Measurements from ENCODE around the gene PIGN.

Gene PIGN, protein sequence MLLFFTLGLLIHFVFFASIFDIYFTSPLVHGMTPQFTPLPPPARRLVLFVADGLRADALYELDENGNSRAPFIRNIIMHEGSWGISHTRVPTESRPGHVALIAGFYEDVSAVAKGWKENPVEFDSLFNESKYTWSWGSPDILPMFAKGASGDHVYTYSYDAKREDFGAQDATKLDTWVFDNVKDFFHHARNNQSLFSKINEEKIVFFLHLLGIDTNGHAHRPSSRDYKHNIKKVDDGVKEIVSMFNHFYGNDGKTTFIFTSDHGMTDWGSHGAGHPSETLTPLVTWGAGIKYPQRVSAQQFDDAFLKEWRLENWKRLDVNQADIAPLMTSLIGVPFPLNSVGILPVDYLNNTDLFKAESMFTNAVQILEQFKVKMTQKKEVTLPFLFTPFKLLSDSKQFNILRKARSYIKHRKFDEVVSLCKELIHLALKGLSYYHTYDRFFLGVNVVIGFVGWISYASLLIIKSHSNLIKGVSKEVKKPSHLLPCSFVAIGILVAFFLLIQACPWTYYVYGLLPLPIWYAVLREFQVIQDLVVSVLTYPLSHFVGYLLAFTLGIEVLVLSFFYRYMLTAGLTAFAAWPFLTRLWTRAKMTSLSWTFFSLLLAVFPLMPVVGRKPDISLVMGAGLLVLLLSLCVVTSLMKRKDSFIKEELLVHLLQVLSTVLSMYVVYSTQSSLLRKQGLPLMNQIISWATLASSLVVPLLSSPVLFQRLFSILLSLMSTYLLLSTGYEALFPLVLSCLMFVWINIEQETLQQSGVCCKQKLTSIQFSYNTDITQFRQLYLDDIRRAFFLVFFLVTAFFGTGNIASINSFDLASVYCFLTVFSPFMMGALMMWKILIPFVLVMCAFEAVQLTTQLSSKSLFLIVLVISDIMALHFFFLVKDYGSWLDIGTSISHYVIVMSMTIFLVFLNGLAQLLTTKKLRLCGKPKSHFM

GRCh38 chr18:62186774-62187542, at the start of gene PIGN, which contains the start of gene RELCH:
TSS of gene PIGN (minus strand) at chr18:62187056. CDS start at chr18:62161353, 25,703 bp downstream.
TSS of gene RELCH (plus strand) at chr18:62187255. CDS start at chr18:62187506, 251 bp downstream.
- Histone ChIP-seq H3K27ac (no peak within 1 kb of the TSS; the same call in 1 of the 2 replicates), H3K9ac (ENCODE audit: insufficient read length) (peak within 1 kb of the TSS; percentile 80), H3K36me3 (ENCODE audit: insufficient read depth, low read length) (no peaks in the 10 kb centered on the region), H3K4me3 (peak within 1 kb of the TSS; percentile 95), H3K9me3 (ENCODE audit: low read depth, low read length) (no peaks in the 10 kb centered on the region)
- TF ChIP-seq POLR2AphosphoS5 (IDR thresholded peaks at IDR 0.05; ENCODE audit: borderline replicate concordance, low read depth, low read length) (peak; percentile 74), EZH2 (IDR thresholded peaks at IDR 0.05) (no peak), FOXP2 (optimal IDR thresholded peaks at IDR 0.05; ENCODE audit: control extremely low read depth, extremely low read length, insufficient read depth) (peak; percentile 37)
- DNase-seq (ENCODE audit: low read depth, low spot score) = peak; percentile 93

- Histone ChIP-seq H3K9ac (ENCODE audit: insufficient read length) (no peak overlapping the region), H3K4me3 (no peak overlapping the region), H3K27ac (no peak overlapping the region), H3K36me3 (ENCODE audit: insufficient read depth, low read length) (peaks cover 32% of the 10 kb centered on the region), H3K9me3 (ENCODE audit: low read depth, low read length) (no peaks in the 10 kb centered on the region)
- no peak for DNase-seq (ENCODE audit: low read depth, low spot score)
- no peak for TF ChIP-seq EZH2 (IDR thresholded peaks at IDR 0.05)
- TF ChIP-seq FOXP2 (optimal IDR thresholded peaks at IDR 0.05; ENCODE audit: control extremely low read depth, extremely low read length, insufficient read depth) = no peak
- TF ChIP-seq POLR2AphosphoS5 (IDR thresholded peaks at IDR 0.05; ENCODE audit: borderline replicate concordance, low read depth, low read length) = no peak
These were observed 49.4 kb upstream of the PIGN start for GRCh38 chr18:62236252-62236651.

DNA sequence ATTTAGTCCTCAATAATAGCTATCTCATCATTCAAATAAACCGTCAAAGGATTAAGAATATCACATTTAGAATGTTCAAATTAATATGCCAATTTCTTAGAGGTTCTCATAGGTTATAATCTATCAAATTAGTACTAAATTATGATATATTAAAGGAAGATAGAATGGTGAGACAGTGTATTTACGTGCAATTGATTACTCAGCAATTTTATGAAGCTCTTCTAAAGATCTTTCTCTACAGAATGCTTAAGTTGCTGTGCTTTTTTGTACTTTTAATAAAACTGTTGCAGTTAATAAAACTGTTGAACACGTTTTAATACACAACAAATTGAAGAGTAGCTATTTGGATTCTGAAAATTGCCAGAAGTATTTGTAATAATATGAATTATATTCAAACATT, 39.2 kb upstream of the PIGN start:
- TF ChIP-seq POLR2AphosphoS5 (IDR thresholded peaks at IDR 0.05; ENCODE audit: borderline replicate concordance, low read depth, low read length) (no peak), EZH2 (IDR thresholded peaks at IDR 0.05) (no peak), FOXP2 (optimal IDR thresholded peaks at IDR 0.05; ENCODE audit: control extremely low read depth, extremely low read length, insufficient read depth) (no peak)
- Histone ChIP-seq H3K9ac (ENCODE audit: insufficient read length) (no peak overlapping the region), H3K4me3 (no peak overlapping the region), H3K27ac (no peak overlapping the region), H3K36me3 (ENCODE audit: insufficient read depth, low read length) (peaks cover 35% of the 10 kb centered on the region), H3K9me3 (ENCODE audit: low read depth, low read length) (no peaks in the 10 kb centered on the region)
- DNase-seq (ENCODE audit: low read depth, low spot score) = no peak

GRCh38 chr18:62224229-62224628, 37.4 kb upstream of the PIGN start:
- H3K4me3 ChIP-seq = no peak overlapping the region
- no peaks in the 10 kb centered on the region for H3K9me3 ChIP-seq (ENCODE audit: low read depth, low read length)
- no peak overlapping the region for H3K9ac ChIP-seq (ENCODE audit: insufficient read length)
- peaks cover 35% of the 10 kb centered on the region for H3K36me3 ChIP-seq (ENCODE audit: insufficient read depth, low read length)
- DNase-seq (ENCODE audit: low read depth, low spot score) = no peak
- H3K27ac ChIP-seq = no peak overlapping the region
- no peak for TF ChIP-seq EZH2 (IDR thresholded peaks at IDR 0.05)
- TF ChIP-seq FOXP2 (optimal IDR thresholded peaks at IDR 0.05; ENCODE audit: control extremely low read depth, extremely low read length, insufficient read depth) = no peak
- TF ChIP-seq POLR2AphosphoS5 (IDR thresholded peaks at IDR 0.05; ENCODE audit: borderline replicate concordance, low read depth, low read length) = no peak

- Histone ChIP-seq H3K27ac (no peak overlapping the region), H3K36me3 (ENCODE audit: insufficient read depth, low read length) (peaks cover 5% of the 10 kb centered on the region; the same call in 1 of the 2 replicates), H3K9ac (ENCODE audit: insufficient read length) (no peak overlapping the region), H3K4me3 (no peak overlapping the region), H3K9me3 (ENCODE audit: low read depth, low read length) (peaks cover under 1% of the 10 kb centered on the region; the same call in 1 of the 2 replicates)
- TF ChIP-seq FOXP2 (optimal IDR thresholded peaks at IDR 0.05; ENCODE audit: control extremely low read depth, extremely low read length, insufficient read depth) (no peak), POLR2AphosphoS5 (IDR thresholded peaks at IDR 0.05; ENCODE audit: borderline replicate concordance, low read depth, low read length) (no peak), EZH2 (IDR thresholded peaks at IDR 0.05) (no peak)
- no peak for DNase-seq (ENCODE audit: low read depth, low spot score)
These were observed 27.9 kb upstream of the PIGN start for GRCh38 chr18:62214790-62215189.

DNA sequence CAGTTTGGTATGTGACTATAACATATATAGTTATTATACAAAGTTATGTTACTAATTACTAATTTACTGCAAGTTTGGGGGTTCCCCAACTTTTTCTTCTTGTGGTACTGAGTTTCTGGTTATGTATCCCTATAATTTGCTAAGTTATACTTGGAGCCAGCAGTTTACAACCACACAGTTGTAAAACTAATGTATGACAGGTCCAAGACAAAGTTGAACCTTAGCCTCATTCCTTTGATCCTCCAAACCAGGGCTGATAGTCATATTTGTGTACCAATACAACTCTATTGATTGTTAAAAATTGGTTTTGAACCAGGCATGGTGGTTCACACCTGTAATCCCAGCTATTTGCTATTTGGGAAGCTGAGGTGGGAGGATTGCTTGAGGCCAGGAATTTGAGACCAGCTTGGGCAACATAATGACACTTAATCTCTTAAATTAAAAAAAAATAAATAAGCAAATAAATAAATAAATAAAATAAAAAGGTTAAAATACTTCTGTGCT, 24.5 kb upstream of the PIGN start:
- Histone ChIP-seq H3K4me3 (no peak overlapping the region), H3K27ac (no peak overlapping the region), H3K9me3 (ENCODE audit: low read depth, low read length) (peaks cover 2% of the 10 kb centered on the region; the same call in 1 of the 2 replicates), H3K36me3 (ENCODE audit: insufficient read depth, low read length) (peaks cover 5% of the 10 kb centered on the region; the same call in 1 of the 2 replicates), H3K9ac (ENCODE audit: insufficient read length) (no peak overlapping the region)
- TF ChIP-seq POLR2AphosphoS5 (IDR thresholded peaks at IDR 0.05; ENCODE audit: borderline replicate concordance, low read depth, low read length) (no peak), FOXP2 (optimal IDR thresholded peaks at IDR 0.05; ENCODE audit: control extremely low read depth, extremely low read length, insufficient read depth) (no peak), EZH2 (IDR thresholded peaks at IDR 0.05) (no peak)
- no peak for DNase-seq (ENCODE audit: low read depth, low spot score)

DNA sequence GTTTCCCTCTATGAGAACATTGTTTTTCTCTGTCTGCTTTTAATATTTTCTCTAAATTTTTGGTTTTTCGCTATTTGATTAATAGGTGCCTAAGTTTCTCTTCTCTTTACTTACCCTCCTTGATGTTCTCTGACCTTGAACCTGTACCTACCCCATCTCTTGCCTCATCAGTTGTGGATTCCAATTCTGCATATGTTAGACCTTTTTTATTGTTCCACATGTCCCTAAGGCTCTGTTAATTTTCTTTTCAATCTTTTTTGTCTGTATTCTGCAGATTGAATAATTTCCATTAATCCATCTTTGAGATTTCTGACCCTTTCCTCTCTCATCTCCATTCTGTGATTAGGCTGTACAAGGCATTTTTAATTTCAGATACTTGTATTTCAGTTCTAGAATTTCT, 23.3 kb upstream of the PIGN start:
- no peak overlapping the region for H3K4me3 ChIP-seq
- DNase-seq (ENCODE audit: low read depth, low spot score) = no peak
- peaks cover 5% of the 10 kb centered on the region; the same call in 1 of the 2 replicates for H3K36me3 ChIP-seq (ENCODE audit: insufficient read depth, low read length)
- H3K27ac ChIP-seq = no peak overlapping the region
- H3K9ac ChIP-seq (ENCODE audit: insufficient read length) = no peak overlapping the region
- H3K9me3 ChIP-seq (ENCODE audit: low read depth, low read length) = peaks cover 2% of the 10 kb centered on the region; the same call in 1 of the 2 replicates
- TF ChIP-seq FOXP2 (optimal IDR thresholded peaks at IDR 0.05; ENCODE audit: control extremely low read depth, extremely low read length, insufficient read depth) = no peak
- TF ChIP-seq EZH2 (IDR thresholded peaks at IDR 0.05) = no peak
- no peak for TF ChIP-seq POLR2AphosphoS5 (IDR thresholded peaks at IDR 0.05; ENCODE audit: borderline replicate concordance, low read depth, low read length)
